HG03469 (cell line): ENCODE measurements around the gene TMEM117.

ENCODE experiments used
- ATAC-seq: cut with Tn5 transposase; IDR thresholded peaks from one replicate; pipeline ENCODE4 v1.9.1; 2021; ENCODE audit warnings: mild to moderate bottlenecking, moderate library complexity, moderate number of reproducible peaks; ENCODE audit not compliant: unreplicated experiment

TMEM117 gene

DNA sequence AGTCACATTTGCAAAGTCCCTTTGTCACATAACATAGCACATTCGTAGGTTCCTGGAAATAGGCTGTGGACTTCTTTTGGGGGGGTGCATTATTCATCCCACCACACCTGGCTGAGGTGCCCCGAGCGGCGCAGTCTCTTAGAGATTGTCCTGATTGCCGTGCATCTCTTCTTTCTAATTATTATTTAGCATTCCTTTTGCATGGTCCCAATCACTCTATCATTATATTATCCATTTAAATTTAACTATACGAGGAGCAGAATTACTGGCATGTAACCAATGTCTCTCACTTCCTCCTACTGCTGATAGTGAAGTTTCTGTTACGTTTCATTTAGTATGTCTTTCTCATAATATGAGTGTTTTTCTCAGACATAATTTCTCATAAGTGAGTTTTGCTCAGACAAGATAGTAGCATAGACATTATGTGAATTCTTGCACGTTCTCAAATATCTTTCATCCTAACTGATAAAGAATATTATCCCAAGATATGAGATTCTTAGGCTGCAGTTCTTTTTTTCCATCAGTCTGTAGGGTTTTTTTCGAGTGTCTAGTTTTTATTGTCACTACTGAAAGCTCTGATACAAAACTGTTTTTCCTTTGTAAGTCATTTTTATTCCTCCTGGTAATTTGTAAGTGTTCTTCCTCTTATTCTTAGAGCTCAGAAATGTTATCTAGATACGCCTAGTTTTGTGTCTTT is 595.9 kb downstream of the TMEM117 start:
- peak; percentile 92 for ATAC-seq

DNA sequence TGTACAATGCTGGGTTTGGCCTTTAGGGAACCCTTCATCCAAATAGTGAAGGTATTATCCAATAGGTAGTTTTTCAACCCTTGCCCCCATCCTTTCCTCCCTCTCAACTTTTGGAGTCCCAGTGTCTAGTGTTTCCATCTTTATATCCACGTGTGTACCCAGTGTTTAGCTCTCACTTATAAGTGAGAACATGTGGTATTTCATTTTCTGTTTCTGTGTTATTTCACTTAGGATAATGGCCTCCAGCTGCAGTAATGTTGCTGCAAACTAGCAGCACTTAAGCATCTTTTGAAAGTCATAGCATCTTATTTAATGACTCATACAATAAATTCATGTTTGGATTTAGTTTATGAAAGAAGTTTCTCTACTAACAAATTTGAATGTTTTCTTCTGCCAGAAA is 597.8 kb downstream of the TMEM117 start:
- ATAC-seq, result no peak

DNA sequence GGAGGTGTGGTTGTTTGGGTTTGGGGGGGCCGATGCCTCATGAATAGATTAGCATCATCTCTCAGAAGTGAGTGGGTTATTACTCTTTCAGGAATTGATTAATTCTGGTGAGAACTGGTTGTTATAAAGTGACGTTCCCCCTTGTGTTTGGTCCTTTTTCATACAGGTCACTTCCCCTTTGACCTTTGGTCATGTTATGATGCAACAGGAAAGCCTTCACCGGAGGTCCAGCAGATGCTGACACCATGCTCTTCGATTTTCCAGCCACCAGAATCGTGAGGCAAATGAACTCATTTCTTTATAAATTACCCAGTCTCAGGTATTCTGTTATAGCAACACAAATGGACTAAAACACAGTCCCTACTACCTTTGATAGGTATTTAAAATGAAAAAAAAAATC is 600.9 kb downstream of the TMEM117 start:
- no peak for ATAC-seq
